B cell (primary cell): ENCODE results near the gene BRSK2.

Experiments used
- EZH2 ChIP-seq: IDR thresholded peaks from 2 replicates; pipeline ENCODE4 v1.6.1; 2012; ENCODE audit warnings: borderline replicate concordance, low read depth, mild to moderate bottlenecking, moderate library complexity, low read length; ENCODE audit not compliant: insufficient read depth, poor library complexity, severe bottlenecking
- TF ChIP-seq, protein P1 (sequence below): fragments of 200-600 bp; IDR thresholded peaks from one replicate; pipeline ENCODE4 v1.8.0; 2022; ENCODE audit warnings: antibody characterized with exemption, mild to moderate bottlenecking

DNA sequence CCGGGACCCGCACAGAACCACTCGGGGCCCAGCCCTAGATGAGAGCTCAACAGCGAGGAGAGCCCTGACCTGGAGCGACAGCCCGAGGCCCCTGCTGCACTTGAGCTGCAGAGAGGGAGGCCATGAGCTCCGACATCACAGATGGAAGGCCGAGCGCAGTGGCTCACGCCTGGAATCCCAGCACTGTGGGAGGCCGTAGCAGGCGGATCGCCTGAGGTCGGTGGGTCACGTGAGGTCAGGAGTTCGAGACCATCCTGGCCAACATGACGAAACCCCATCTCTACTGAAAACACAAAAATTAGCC is 13.8 kb upstream of the BRSK2 start:
- TF ChIP-seq EZH2 = no peak
- TF ChIP-seq, protein P1, sequence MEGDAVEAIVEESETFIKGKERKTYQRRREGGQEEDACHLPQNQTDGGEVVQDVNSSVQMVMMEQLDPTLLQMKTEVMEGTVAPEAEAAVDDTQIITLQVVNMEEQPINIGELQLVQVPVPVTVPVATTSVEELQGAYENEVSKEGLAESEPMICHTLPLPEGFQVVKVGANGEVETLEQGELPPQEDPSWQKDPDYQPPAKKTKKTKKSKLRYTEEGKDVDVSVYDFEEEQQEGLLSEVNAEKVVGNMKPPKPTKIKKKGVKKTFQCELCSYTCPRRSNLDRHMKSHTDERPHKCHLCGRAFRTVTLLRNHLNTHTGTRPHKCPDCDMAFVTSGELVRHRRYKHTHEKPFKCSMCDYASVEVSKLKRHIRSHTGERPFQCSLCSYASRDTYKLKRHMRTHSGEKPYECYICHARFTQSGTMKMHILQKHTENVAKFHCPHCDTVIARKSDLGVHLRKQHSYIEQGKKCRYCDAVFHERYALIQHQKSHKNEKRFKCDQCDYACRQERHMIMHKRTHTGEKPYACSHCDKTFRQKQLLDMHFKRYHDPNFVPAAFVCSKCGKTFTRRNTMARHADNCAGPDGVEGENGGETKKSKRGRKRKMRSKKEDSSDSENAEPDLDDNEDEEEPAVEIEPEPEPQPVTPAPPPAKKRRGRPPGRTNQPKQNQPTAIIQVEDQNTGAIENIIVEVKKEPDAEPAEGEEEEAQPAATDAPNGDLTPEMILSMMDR = no peak
